Hematopoietic multipotent progenitor cell treated with erythropoietin and hydrocortisone succinate and interleukin-3 and kit ligand, for 15 days (in vitro differentiated cells): ENCODE data around the gene RPH3AL.

Experiments
- DNase-seq: peaks from one replicate; pipeline ENCODE4 v3.0.0-alpha.2; 2015; ENCODE audit warnings: low spot score

The RPH3AL gene

GRCh38 chr17:336110-337021, 16.2 kb downstream of the RPH3AL start:
- DNase-seq, result no peak

GRCh38 chr17:335691-336090, 16.9 kb downstream of the RPH3AL start:
- DNase-seq, result no peak

- DNase-seq, result no peak
Observed at GRCh38 chr17:334974-335481, 17.6 kb downstream of the RPH3AL start.

GRCh38 chr17:333626-334396, 18.8 kb downstream of the RPH3AL start:
- DNase-seq, result no peak

GRCh38 chr17:332558-333322, 19.9 kb downstream of the RPH3AL start:
- no peak for DNase-seq

GRCh38 chr17:332023-332422, 20.6 kb downstream of the RPH3AL start:
- DNase-seq, result no peak

- no peak for DNase-seq
Observed at GRCh38 chr17:330993-331701, 21.5 kb downstream of the RPH3AL start.

- DNase-seq, result no peak
Observed at GRCh38 chr17:329784-330420, 22.7 kb downstream of the RPH3AL start.

GRCh38 chr17:327971-328370, 24.6 kb downstream of the RPH3AL start:
- no peak for DNase-seq

GRCh38 chr17:327296-327695, 25.3 kb downstream of the RPH3AL start:
- no peak for DNase-seq

- no peak for DNase-seq
Observed at GRCh38 chr17:326010-326621, 26.5 kb downstream of the RPH3AL start.

- DNase-seq, result no peak
Observed at GRCh38 chr17:325270-326009, 27.2 kb downstream of the RPH3AL start.

GRCh38 chr17:323721-324571, 28.7 kb downstream of the RPH3AL start:
- DNase-seq, result no peak

GRCh38 chr17:323181-323580, 29.4 kb downstream of the RPH3AL start:
- no peak for DNase-seq

GRCh38 chr17:322006-322780, 30.4 kb downstream of the RPH3AL start:
- no peak for DNase-seq

GRCh38 chr17:321386-321941, 31.1 kb downstream of the RPH3AL start:
- DNase-seq, result no peak

- DNase-seq, result no peak
Observed at GRCh38 chr17:320809-321385, 31.7 kb downstream of the RPH3AL start.
